ENCODE data around the gene IRF6. TPM values are rescaled to one million over a fixed set of nuclear protein-coding genes. Genes with fewer than 3 reads are reported as not detected.

IRF6 gene
- total and polyA plus RNA-seq, 2 of the 8 experiments (the other 6 are each of a cell fraction or from before 2014, with no cell fraction given): 9.6 to 13.4 TPM

GRCh38 chr1:209756615-209757445, 49.1 kb downstream of the IRF6 start (continued):
- TF ChIP-seq SP1 (IDR thresholded peaks at IDR 0.05; ENCODE audit: low read depth, low read length) (no peak), GTF2F1 (IDR thresholded peaks at IDR 0.05; ENCODE audit: borderline replicate concordance, low read depth, low read length) (no peak), TAF1 (IDR thresholded peaks at IDR 0.05; ENCODE audit: low read depth, low read length) (no peak), SRF (IDR thresholded peaks at IDR 0.05; ENCODE audit: low read depth, low read length) (no peak), CHD2 (IDR thresholded peaks at IDR 0.05; ENCODE audit: low read length) (no peak), POU5F1 (IDR thresholded peaks at IDR 0.05; ENCODE audit: low read depth, low read length) (no peak)

Measured in H1 (cell line).